ENCODE data around the gene SNN.

Gene SNN

DNA sequence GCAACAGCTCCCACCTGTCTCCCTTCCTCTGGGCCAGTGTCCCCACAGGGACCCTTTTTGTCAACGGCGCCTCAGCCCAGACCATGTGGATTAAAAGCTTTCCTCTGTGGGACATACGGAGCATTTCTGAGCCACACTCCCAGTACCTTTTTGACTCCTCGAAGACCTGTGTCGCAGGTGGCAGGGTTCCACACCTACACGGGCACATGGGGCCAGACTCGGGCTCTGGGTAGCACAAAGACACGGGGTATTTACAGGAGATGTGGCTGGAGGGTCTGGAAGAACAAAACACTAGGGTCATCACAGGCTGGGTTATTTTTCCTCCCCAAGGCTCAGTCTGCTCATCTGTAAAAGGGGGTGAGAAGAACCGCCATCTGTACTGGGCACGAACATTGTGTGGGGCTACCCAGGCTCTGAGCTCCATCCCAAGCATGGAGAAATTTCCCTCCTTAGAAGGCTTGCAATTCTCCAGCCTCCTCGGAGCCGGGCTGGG lies 32.5 kb upstream of the SNN start:
- DNase-seq: no peak

- no peak for DNase-seq
These were observed 32.0 kb upstream of the SNN start for GRCh38 chr16:11636172-11636721.

DNA sequence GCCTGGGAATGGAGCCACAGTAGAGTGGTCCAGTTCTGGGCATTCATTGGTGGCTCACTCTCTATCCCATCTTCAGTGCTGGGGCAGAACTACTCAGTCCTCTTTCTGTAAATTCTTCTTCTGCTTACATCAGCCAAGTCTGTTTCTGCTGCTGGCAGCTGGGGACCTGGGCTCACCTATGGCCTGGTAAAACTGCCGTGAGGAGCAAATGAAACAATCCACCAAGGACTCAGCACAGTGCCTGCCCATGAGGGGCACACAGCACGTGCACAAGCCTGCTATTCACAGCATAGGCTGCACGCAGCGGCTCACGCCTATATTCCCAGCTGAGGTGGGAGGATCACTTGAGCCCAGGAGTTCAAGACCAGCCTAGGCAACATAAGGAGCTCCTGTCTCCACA lies 30.9 kb upstream of the SNN start:
- no peak for DNase-seq

DNA sequence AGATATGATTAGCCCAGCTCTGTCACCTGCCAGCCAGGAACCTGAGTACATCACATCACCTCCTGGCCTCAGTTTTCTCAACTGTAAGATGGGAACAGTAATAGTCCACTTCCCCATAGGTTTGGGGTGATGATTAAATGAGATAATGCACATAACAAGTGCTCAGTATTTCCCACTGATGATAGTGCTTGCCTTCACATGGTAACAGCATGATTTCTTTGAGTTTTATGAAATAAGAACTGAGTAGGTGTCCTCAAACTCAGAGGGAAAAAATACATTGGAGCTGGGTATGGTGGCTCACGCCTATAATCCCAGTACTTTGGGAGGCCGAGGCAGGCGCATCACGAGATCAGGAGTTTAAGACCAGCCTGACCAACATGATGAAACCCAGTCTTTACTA lies 30.1 kb upstream of the SNN start:
- DNase-seq: no peak

DNA sequence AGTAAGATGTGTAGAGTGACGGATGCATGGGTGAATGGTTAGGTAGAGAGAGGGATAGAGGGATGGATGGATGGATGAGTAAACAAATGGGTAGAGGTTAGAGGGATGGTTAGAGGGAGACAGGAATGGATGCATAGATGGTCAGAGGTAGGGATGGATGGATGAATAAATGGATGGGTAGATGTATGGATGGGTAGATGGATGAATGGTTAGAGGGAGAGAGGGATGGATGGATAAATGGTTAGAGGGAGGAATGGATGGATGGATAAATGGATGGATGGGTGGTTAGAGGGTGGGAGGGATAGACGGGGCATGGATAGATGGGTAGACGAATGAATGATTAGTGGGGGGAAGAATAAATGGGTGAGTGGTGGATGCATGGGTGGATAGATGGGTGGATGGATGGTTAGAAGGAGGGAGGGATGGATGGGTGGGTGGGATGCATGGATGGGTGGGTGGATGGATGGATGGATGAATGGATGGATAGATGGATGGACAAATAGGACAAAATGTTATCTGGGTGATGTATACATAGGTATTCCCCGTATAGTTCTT lies 29.2 kb upstream of the SNN start:
- no peak for DNase-seq

- DNase-seq: no peak
These were observed 28.0 kb upstream of the SNN start for GRCh38 chr16:11639925-11640899.

DNA sequence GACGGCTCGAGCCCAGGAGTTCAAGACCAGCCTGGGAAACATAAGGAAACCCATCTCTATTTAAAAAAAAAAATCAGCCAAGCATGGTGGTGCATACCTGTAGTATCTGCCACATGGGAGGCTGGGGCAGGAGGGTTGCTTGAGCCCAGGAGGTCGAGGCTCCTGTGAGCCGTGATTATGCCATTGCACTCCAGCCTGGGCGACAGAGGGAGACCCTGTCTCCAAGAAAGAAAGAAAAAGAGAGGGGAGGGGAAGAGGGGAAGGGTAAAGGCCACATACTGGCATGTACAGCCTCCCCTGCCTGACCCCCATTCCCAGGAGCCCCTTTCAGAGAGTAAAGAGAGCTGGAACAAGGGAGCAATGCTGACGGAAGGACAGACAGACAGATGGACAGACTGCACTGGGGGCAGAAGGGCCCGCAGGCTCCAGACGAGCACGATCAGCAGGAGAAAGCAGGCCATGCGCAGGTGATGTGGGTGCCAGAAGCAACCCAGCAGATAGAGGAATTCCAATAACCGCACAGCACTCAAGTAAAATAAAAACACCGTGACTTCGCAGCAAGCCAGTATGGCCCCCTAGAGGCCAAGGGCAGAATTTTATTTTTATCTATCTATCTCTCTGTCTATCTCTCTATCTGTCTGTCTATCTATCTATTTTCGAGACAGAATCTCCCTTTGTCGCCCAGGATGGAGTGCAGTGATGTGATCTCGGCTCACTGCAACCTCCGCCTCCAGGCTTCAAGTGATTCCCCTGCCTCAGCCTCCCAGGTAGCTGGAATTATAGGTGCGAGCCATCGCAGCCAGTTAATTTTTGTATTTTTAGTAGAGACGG lies 27.1 kb upstream of the SNN start:
- DNase-seq: peak in 1 of 2 experiments; percentile 48

- DNase-seq: no peak
These were observed 25.5 kb upstream of the SNN start for GRCh38 chr16:11642765-11643116.

- no peak for DNase-seq
These were observed 19.0 kb upstream of the SNN start for GRCh38 chr16:11649276-11649675.

DNA sequence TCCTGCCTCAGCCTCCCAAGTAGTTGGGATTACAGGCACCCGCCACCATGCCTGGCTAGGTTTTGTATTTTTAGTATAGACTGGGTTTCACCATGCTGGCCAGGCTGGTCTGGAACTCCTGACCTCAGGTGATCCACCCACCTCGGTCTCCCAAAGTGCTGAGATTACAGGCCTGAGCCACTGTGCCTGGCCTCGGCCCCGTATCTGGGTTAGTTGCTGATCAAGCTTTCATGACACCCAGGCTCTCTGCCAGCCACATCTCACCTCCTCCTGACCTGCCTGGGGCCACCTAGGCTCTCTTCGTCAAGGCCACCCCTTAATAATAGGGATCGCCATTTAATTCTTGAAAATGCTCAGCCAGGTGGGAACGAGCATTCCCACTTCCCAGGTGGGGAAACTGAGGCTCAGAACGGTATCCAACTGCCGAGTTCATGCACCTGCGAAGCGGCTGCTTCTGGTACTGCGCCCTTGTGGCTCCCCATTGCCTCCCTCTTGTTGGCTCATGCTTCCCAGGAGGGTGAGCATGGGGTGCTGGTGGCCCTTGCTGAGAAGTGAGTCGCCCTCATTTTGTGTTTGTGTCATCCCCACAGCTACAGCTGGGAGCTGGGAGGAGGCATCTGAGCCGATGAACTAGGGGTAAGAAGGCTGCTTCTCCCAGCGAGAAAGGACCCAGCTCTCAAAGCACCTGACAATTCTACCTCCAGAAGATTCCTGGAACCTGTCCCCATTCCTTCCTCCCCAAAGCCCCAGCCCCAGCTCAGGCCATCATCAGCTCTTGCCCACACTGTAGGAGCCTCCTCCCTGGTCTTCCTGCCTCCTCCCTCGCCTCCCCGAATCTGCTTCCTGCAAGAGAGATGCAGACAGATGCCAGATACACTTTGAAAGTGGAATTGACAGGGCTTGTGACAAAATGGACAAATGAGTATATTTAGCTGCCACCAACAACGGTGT lies 17.3 kb upstream of the SNN start:
- DNase-seq: no peak

GRCh38 chr16:11651796-11652195 lies 16.5 kb upstream of the SNN start:
- DNase-seq: no peak

- DNase-seq: no peak
These were observed 12.6 kb upstream of the SNN start for GRCh38 chr16:11655655-11656054.

- no peak for DNase-seq
These were observed 10.7 kb upstream of the SNN start for GRCh38 chr16:11657556-11657955.

- DNase-seq: no peak
These were observed 9.2 kb upstream of the SNN start for GRCh38 chr16:11658896-11659708.

GRCh38 chr16:11660565-11660964 lies 7.7 kb upstream of the SNN start:
- no peak for DNase-seq

DNA sequence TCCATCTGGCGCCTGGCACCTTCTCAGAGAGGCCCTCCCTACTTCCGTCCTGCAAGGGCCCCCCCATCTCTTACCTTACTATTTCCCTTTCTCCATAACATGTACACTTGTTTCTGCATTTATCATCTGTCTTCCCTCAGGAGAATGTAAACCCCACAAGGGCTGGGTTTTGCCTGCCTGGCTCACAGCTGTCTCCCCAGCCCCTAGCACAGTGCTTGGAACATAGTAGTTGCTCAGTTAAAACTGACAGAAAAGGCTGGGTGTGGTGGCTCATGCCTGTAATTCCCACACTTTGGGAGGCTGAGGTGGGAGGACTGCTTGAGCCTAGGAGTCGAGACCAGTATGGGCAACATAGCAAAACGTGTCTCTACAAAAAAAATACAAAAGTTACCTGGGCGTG lies 5.7 kb upstream of the SNN start:
- no peak for DNase-seq

DNA sequence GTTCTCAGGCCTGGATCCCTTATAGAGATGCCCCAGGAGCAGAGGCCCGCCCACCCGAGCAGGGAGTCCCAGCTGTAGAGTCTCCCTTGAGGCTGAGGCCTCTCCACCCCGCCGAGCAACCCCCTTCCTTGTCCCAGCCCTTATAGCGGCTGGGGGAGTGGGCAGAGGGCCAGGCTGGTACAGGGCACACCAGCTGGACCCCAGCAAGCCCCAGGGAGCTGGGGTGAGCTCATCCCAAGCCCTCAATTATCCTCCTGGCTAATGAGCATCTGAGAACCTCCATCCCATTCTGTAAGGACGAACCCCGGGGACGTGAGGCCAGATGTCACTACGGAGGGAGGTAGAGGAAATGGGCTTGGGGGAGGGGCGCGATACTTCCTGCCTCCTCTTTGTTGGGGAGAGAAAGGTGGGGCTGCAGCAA lies 3.2 kb upstream of the SNN start:
- no peak for DNase-seq

GRCh38 chr16:11666103-11667055 lies 1.9 kb upstream of the SNN start:
- no peak for DNase-seq

DNA sequence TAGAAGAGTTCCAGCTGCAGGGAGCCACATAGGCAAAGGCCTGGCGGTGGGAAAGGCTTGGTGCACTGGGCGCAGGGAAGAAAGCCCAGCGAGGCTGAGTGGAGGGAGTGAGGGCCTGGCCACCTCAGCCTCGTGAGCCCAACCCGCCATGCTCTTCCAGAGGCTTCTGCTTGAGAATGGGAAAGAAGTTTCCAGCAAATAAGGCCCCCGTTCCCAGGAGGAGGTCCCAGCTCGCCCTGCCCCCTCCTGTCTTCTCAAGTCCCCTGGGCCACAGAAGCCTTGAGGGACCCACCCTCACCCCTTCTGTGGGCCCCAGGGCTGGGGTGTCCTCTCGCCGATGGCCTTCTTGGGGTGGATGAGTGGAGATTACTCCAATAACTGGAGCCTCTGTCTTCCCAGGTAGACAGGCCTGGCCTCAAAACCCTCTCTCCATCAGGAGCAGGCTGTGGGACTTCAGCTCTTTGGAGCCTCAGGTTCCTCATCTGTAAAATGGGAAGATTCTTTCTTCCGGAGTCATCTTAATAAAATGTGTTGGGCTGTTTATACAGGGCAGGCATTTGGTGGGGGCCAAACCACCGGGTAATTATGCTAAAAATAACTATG lies 933 bp upstream of the SNN start:
- no peak for DNase-seq
